Tibial nerve (tissue), 4 donors: ENCODE data around the gene ZNF281.
"Not testable (repeated sequence)": the region's sequence is repeated elsewhere in the genome, so short reads cannot be mapped to it uniquely, and the experiment has no call there.

ENCODE experiments used
- CTCF ChIP-seq, 5 experiments: fragments of 200-600 bp in 3 of 5; fragments of 450-650 bp in 2 of 5; sonication (generic) in 3 of 5; IDR thresholded peaks; one replicate each; pipeline ENCODE4 v1.5.1; 2016 to 2019; ENCODE audit warnings: antibody characterized with exemption in 5 of 5, mild to moderate bottlenecking in 3 of 5, moderate library complexity in 2 of 5
- EP300 ChIP-seq, 2 donors: sonication (generic); formaldehyde crosslinking; IDR thresholded peaks; one replicate each; pipeline ENCODE4 v1.6.1; 2017; ENCODE audit warnings: antibody characterized with exemption in 2 of 2, mild to moderate bottlenecking in 1 of 2

GRCh38 chr1:200413766-200414165 is 3.9 kb upstream of the ZNF281 start:
- TF ChIP-seq EP300, CTCF (IDR thresholded peaks at IDR 0.05): not testable (repeated sequence)
